Peyer's patch (tissue), 4 donors: ENCODE data around the gene MAP2. TPM values are rescaled to one million over a fixed set of nuclear protein-coding genes. Genes with fewer than 3 reads are reported as not detected.

Experiments used
- DNase-seq, 3 donors: peaks; one replicate each; pipeline ENCODE4 v3.0.0-alpha.2; 2017 to 2019
- H3K27ac ChIP-seq, 4 donors: fragments of 200-600 bp; sonication (generic); one replicate each; pipeline ENCODE4 v1.5.1; 2016 to 2019
- H3K27me3 ChIP-seq, 2 donors: fragments of 200-600 bp; sonication (generic); one replicate each; pipeline ENCODE4 v1.5.1; 2019
- H3K36me3 ChIP-seq, 3 donors: fragments of 200-600 bp; sonication (generic); one replicate each; pipeline ENCODE4 v1.5.1; 2016 to 2019
- H3K4me1 ChIP-seq, 4 donors: fragments of 200-600 bp; sonication (generic); one replicate each; pipeline ENCODE4 v1.5.1; 2016 to 2019
- H3K4me3 ChIP-seq, 4 donors: fragments of 200-600 bp; sonication (generic); 1 replicate in 3 of 4; 2 replicates in 1 of 4; pipeline ENCODE4 v1.5.1; 2016 to 2019; ENCODE audit warnings: mild to moderate bottlenecking in 1 of 4
- H3K9me3 ChIP-seq, 4 donors: fragments of 200-600 bp; sonication (generic); one replicate each; pipeline ENCODE4 v1.5.1; 2016 to 2019; ENCODE audit warnings: mild to moderate bottlenecking in 1 of 4
- CTCF ChIP-seq, 6 experiments: fragments of 450-650 bp in 4 of 6; fragments of 200-600 bp in 2 of 6; sonication (generic) in 1 of 6; IDR thresholded peaks; one replicate each; pipeline ENCODE4 v1.5.1; 2017 to 2019; ENCODE audit warnings: antibody characterized with exemption in 6 of 6, mild to moderate bottlenecking in 3 of 6, moderate library complexity in 1 of 6
- POLR2A ChIP-seq, 2 donors: fragments of 450-650 bp; IDR thresholded peaks; one replicate each; pipeline ENCODE4 v1.5.1; 2017; ENCODE audit warnings: antibody characterized with exemption in 2 of 2, mild to moderate bottlenecking in 2 of 2, moderate library complexity in 2 of 2
- total RNA-seq, 4 donors: library from RNA; depleted of rRNA; stranded (reverse); fragments of >200 nt; gene quantifications; one replicate each; pipeline ENCODE4 v1.1.0, GENCODE V29; 2016

The MAP2 gene
- total RNA-seq, 4 donors from 2014 or later, result 0.70 to 19.8 (median 4.1) TPM

- no peak overlapping the region for H3K27ac ChIP-seq
- H3K4me1 ChIP-seq, result no peaks in the 10 kb centered on the region
- no peak overlapping the region for H3K4me3 ChIP-seq
- H3K9me3 ChIP-seq, result no peaks in the 10 kb centered on the region
- no peaks in the 10 kb centered on the region for H3K27me3 ChIP-seq
- DNase-seq, result no peak
- no peak for TF ChIP-seq CTCF (IDR thresholded peaks at IDR 0.05)
- no peak for TF ChIP-seq POLR2A (IDR thresholded peaks at IDR 0.05)
- no peaks in the 10 kb centered on the region for H3K36me3 ChIP-seq
These were observed 157.2 kb downstream of the MAP2 start for GRCh38 chr2:209581040-209581439.

GRCh38 chr2:209582281-209582680, 158.4 kb downstream of the MAP2 start:
- Histone ChIP-seq H3K4me3 (no peak overlapping the region), H3K4me1 (no peaks in the 10 kb centered on the region), H3K36me3 (no peaks in the 10 kb centered on the region), H3K27me3 (no peaks in the 10 kb centered on the region), H3K27ac (no peak overlapping the region), H3K9me3 (no peaks in the 10 kb centered on the region)
- TF ChIP-seq CTCF (IDR thresholded peaks at IDR 0.05), result no peak
- no peak for TF ChIP-seq POLR2A (IDR thresholded peaks at IDR 0.05)
- no peak for DNase-seq

- no peaks in the 10 kb centered on the region for H3K4me1 ChIP-seq
- H3K4me3 ChIP-seq, result no peak overlapping the region
- TF ChIP-seq CTCF (IDR thresholded peaks at IDR 0.05) (no peak), POLR2A (IDR thresholded peaks at IDR 0.05) (no peak)
- H3K36me3 ChIP-seq, result no peaks in the 10 kb centered on the region
- H3K27me3 ChIP-seq, result no peaks in the 10 kb centered on the region
- no peaks in the 10 kb centered on the region for H3K9me3 ChIP-seq
- no peak overlapping the region for H3K27ac ChIP-seq
- no peak for DNase-seq
These were observed 160.6 kb downstream of the MAP2 start for GRCh38 chr2:209584472-209584871.

- no peak for DNase-seq
- no peak overlapping the region for H3K4me3 ChIP-seq
- no peaks in the 10 kb centered on the region for H3K36me3 ChIP-seq
- TF ChIP-seq CTCF (IDR thresholded peaks at IDR 0.05) (no peak), POLR2A (IDR thresholded peaks at IDR 0.05) (no peak)
- no peaks in the 10 kb centered on the region for H3K9me3 ChIP-seq
- H3K27me3 ChIP-seq, result no peaks in the 10 kb centered on the region
- no peaks in the 10 kb centered on the region for H3K4me1 ChIP-seq
- H3K27ac ChIP-seq, result no peak overlapping the region
These were observed 161.1 kb downstream of the MAP2 start for GRCh38 chr2:209584915-209585314.

GRCh38 chr2:209591021-209591420, 167.2 kb downstream of the MAP2 start:
- H3K4me3 ChIP-seq, result no peak overlapping the region
- no peak for DNase-seq
- H3K27me3 ChIP-seq, result no peaks in the 10 kb centered on the region
- H3K36me3 ChIP-seq, result no peaks in the 10 kb centered on the region
- no peaks in the 10 kb centered on the region for H3K4me1 ChIP-seq
- H3K9me3 ChIP-seq, result no peaks in the 10 kb centered on the region
- H3K27ac ChIP-seq, result no peak overlapping the region
- TF ChIP-seq POLR2A (IDR thresholded peaks at IDR 0.05), result no peak
- TF ChIP-seq CTCF (IDR thresholded peaks at IDR 0.05), result no peak

- no peak overlapping the region for H3K27ac ChIP-seq
- no peak overlapping the region for H3K4me3 ChIP-seq
- DNase-seq, result no peak
- H3K36me3 ChIP-seq, result no peaks in the 10 kb centered on the region
- TF ChIP-seq POLR2A (IDR thresholded peaks at IDR 0.05), result no peak
- no peak for TF ChIP-seq CTCF (IDR thresholded peaks at IDR 0.05)
- no peaks in the 10 kb centered on the region for H3K4me1 ChIP-seq
- H3K27me3 ChIP-seq, result no peaks in the 10 kb centered on the region
- H3K9me3 ChIP-seq, result no peaks in the 10 kb centered on the region
These were observed 168.3 kb downstream of the MAP2 start for GRCh38 chr2:209592106-209592505.
